ENCODE results near the gene MOV10.

DNA sequence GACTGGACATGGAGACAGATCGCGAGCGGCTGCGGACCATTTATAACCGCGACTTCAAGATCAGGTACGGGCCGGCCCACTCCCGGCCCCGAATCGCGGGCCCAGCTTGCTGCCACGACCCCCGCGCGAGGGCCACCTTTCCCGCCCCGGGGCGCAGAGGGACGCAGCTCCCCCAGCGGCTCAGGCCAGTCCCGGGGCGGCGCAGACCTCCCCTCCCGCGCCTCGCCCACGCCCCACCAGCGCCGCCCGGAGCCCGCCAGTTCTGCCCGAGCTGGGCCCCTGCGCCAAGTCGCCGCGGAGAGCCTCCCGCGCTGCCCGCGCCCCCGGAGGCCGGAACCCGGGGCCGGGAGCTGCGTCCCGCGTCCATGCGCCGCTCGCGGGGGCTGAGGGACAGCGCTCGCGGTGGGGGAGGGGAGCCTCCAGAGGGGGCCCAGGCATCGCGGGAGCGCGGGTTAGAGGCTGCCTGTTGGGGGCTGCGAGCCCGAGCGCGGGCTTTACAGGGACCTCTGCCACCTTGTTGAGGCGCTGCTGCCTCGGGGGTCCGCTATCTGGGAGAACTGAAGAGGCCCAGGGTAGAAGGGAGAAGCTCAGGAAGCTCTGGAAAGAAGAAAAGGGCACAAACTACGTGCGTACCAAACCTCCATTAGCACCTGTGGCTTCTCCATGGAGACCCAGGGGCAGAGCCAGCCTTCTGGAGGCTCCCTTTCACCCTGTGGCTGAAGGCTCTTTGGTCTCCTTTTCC, 698 bp downstream of the MOV10 start:
- TF ChIP-seq HDGF (IDR thresholded peaks at IDR 0.05) (no peak), MXI1 (IDR thresholded peaks at IDR 0.05; ENCODE audit: low read depth, low read length) (no peak)
- TF ChIP-seq, protein P1, sequence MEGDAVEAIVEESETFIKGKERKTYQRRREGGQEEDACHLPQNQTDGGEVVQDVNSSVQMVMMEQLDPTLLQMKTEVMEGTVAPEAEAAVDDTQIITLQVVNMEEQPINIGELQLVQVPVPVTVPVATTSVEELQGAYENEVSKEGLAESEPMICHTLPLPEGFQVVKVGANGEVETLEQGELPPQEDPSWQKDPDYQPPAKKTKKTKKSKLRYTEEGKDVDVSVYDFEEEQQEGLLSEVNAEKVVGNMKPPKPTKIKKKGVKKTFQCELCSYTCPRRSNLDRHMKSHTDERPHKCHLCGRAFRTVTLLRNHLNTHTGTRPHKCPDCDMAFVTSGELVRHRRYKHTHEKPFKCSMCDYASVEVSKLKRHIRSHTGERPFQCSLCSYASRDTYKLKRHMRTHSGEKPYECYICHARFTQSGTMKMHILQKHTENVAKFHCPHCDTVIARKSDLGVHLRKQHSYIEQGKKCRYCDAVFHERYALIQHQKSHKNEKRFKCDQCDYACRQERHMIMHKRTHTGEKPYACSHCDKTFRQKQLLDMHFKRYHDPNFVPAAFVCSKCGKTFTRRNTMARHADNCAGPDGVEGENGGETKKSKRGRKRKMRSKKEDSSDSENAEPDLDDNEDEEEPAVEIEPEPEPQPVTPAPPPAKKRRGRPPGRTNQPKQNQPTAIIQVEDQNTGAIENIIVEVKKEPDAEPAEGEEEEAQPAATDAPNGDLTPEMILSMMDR (IDR thresholded peaks at IDR 0.05 in 2 of 3, conservative IDR thresholded peaks at IDR 0.05 in 1 of 3; ENCODE audit: control insufficient read depth in 2 of 3, extremely low read depth in 1 of 3, insufficient read depth in 1 of 3, low read depth in 3 of 3, low read length in 3 of 3), result peak in 2 of 3 experiments; percentile 1 to 17; a peak in 1 of 6 replicates

Measured in GM12878 (cell line).